Activated T-helper 9 cell treated with anti-CD3 and anti-CD28 coated beads, Interleukin-2, amount 50 U/mL, for 16 hours (primary cell): Measurements from ENCODE around the gene DAZAP2.
A peak's percentile ranks its signal among the peaks of the same experiment; 100 is the strongest.
"Not testable (repeated sequence)": the region's sequence is repeated elsewhere in the genome, so short reads cannot be mapped to it uniquely, and the experiment has no call there.

Source experiments
- DNase-seq: peaks from one replicate; pipeline ENCODE4 v3.0.0-alpha.2; 2020; ENCODE audit warnings: low read depth

Gene DAZAP2

GRCh38 chr12:51217133-51217967 lies 21.3 kb upstream of the DAZAP2 start:
- DNase-seq, result peak; percentile 32

- DNase-seq, result peak; percentile 56
These were observed 20.5 kb upstream of the DAZAP2 start, which contains the start of gene POU6F1 for GRCh38 chr12:51217968-51218606. POU6F1 (minus strand) TSS chr12:51218062; CDS start chr12:51206836, 11,226 bp downstream.

GRCh38 chr12:51218607-51219161 lies 19.9 kb upstream of the DAZAP2 start:
- no peak for DNase-seq

- no peak for DNase-seq
These were observed 19.3 kb upstream of the DAZAP2 start for GRCh38 chr12:51219322-51219721.

- not testable (repeated sequence) for DNase-seq
These were observed 18.8 kb upstream of the DAZAP2 start for GRCh38 chr12:51219857-51220256.

GRCh38 chr12:51222461-51222860 lies 16.2 kb upstream of the DAZAP2 start:
- no peak for DNase-seq

GRCh38 chr12:51224625-51225024 lies 14.0 kb upstream of the DAZAP2 start:
- no peak for DNase-seq

- no peak for DNase-seq
These were observed 13.4 kb upstream of the DAZAP2 start for GRCh38 chr12:51225234-51225633.

GRCh38 chr12:51225771-51226170 lies 12.9 kb upstream of the DAZAP2 start:
- no peak for DNase-seq

- not testable (repeated sequence) for DNase-seq
These were observed 11.5 kb upstream of the DAZAP2 start for GRCh38 chr12:51227112-51227511.

GRCh38 chr12:51227962-51228361 lies 10.7 kb upstream of the DAZAP2 start:
- no peak for DNase-seq

GRCh38 chr12:51229116-51229809 lies 9.4 kb upstream of the DAZAP2 start:
- no peak for DNase-seq

- no peak for DNase-seq
These were observed 6.0 kb upstream of the DAZAP2 start for GRCh38 chr12:51232642-51233041.

- DNase-seq, result no peak
These were observed 4.1 kb upstream of the DAZAP2 start for GRCh38 chr12:51234530-51234929.

GRCh38 chr12:51238037-51238509 lies 553 bp upstream of the DAZAP2 start:
- DNase-seq, result no peak

GRCh38 chr12:51240971-51241370 lies 2.3 kb downstream of the DAZAP2 start:
- DNase-seq, result no peak

GRCh38 chr12:51242120-51242519 lies 3.5 kb downstream of the DAZAP2 start:
- no peak for DNase-seq

- no peak for DNase-seq
These were observed 4.2 kb downstream of the DAZAP2 start for GRCh38 chr12:51242876-51243275.

GRCh38 chr12:51244269-51244668 lies 5.6 kb downstream of the DAZAP2 start:
- DNase-seq, result no peak

GRCh38 chr12:51245476-51246253 lies 7.0 kb downstream of the DAZAP2 start:
- no peak for DNase-seq

- no peak for DNase-seq
These were observed 7.7 kb downstream of the DAZAP2 start for GRCh38 chr12:51246254-51246853.
